HG03354 (cell line): ENCODE results near the gene HSD11B1.

Experiments
- ATAC-seq: cut with Tn5 transposase; IDR thresholded peaks from one replicate; pipeline ENCODE4 v1.9.1; 2021; ENCODE audit warnings: mild to moderate bottlenecking; ENCODE audit not compliant: unreplicated experiment, poor library complexity, severe bottlenecking

HSD11B1 gene

DNA sequence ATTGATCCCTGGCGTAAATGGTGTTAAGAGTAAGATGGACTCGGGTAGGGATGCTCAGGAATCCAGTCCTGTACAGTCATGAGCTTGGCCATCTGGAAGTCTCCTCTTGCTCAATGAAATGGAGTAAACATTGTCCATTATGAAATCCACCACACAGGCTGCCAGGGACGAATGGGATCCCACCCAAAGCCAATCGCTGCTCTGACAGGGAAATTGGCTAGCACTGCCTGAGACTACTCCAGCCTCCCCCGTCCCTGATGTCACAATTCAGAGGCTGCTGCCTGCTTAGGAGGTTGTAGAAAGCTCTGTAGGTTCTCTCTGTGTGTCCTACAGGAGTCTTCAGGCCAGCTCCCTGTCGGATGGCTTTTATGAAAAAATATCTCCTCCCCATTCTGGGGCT lies at the start of gene HSD11B1:
HSD11B1 (plus strand) TSS at position 263 of the 400 bp plus-strand sequence; CDS start at position 360, 97 bp downstream.
- no peak for ATAC-seq

DNA sequence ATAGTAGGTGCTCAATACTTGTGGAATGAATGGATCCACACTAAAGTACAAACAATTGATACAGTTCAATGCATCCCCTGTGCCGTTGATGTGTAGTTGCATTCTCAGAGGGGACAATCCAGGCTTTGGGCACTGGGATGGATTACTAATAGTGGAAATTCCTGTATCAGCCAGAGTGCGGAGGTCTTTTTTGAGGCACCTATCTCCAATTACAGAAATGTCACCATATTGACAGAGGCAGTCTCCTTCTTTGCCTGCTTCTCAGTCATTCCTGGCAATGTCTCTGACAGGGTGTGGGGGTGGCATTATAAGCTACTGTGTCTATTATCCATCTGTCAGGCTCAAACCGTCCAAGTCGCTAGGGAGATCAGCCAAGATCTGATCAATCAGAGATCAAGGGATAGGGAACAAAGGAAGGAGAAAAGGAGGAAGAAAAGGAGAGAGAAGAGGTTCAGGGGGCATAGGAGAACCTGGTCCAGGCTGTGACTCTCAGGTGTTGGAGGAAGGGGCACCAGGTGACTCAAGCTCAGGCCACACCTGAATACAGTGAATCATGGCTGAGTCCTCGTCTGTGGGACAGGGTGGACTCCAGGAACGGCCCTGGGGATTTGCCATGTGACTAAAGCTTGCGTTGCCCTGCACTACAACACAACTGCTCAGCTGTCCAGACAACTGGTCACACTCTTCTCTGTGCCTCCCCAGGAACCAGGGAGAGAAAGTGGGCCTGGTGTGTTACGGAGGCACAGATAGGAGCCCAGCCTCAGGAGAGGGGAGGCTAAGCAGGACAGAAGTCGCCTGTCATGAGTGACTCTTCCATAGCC lies 49.0 kb upstream of the HSD11B1 start:
- no peak for ATAC-seq

DNA sequence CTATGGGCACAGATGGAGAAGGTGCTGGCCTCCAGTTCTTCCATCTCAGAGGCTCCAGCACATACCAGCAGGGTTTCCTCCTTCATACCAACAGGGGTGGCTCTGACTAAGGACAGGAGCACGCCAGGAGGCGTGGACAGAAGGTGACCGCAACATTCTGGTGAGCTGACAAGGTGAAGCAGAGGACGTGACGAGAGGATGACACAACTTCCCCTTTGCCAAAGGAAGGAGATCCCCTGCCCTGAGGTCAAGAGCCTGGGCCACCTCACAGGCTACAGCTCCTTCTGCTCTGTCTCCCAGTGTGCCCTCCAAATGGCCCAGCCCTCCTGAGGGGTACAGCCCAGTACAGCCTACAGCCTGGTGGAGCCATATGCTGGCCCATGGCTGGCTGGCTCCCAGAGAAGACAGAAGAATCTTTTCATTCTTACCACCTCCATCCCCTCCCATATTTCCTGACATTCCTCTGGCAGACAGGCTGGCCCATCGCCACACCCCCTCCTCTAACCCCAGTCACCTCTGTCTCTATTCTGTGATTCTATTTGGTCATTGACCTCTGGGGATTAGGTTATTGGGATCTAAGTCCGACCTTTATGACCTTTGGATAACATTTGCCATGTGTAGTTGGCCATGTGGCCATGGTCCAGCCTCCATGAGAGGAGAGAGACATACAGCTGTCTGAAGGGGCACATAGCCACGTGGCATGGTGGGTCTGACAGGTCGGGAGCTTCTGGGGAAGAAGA lies 47.3 kb upstream of the HSD11B1 start:
- no peak for ATAC-seq

DNA sequence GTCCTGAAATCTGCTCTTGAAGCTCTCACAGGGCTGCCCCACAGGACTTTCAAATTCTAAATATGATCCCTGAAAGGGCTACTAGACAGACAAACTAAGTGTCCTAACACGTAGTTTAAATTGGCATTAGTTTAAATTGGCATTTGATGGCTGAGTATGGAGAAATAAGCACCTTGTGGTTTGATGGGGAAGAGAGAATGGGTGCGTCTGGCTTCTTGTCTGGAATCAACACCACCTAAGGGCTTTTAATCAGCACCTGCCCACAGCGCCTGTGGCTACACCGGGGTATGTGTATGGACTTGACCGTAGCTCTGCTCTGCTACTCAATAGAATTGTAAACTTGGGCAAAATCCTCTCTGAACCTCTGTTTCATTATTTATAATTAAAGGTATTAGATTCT lies 46.7 kb upstream of the HSD11B1 start:
- no peak for ATAC-seq

- peak; percentile 82 for ATAC-seq
These were observed 44.7 kb upstream of the HSD11B1 start for GRCh38 chr1:209659909-209660308.

GRCh38 chr1:209661071-209661470 lies 43.6 kb upstream of the HSD11B1 start:
- ATAC-seq: no peak

DNA sequence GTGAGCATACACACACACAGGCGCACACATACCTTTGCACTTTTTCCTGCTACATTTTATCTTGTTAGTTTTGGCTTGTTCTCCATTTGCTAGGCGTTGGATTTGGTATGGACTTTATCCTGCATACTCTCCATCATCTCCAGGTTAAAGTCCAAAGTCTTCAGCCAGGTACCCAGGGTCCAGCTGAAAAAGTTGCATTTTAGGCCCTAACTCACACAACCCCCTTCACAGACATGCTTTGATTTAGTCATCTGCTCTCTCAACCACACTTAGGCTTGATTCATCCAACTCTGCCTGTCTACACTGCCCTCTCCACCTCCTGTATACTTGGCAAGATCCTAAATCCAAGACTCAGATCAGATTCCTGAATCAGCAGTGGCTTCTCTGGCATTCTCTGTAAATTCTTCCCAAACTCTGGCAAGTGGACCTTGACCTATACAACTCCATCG lies 41.7 kb upstream of the HSD11B1 start:
- ATAC-seq: no peak

DNA sequence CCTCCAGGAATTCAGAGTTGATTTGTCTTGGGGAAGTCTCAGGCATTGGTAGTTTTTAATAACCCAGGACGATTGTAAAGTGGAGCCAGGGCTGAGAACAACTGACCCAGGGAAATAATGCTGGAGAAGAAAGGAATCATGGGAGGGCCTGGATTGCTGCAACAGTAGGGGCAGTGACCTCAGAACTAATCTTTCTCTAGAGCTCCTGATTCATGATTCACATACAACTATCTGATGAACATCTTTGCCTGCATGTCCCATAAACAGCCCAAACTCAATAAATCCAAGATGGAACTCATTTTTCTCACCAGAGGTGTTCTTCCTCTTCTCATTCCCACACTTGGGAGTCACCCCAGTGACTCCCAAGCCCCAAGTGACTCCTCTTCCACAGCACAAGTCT lies 37.5 kb upstream of the HSD11B1 start:
- ATAC-seq: no peak

- ATAC-seq: no peak
These were observed 36.9 kb upstream of the HSD11B1 start for GRCh38 chr1:209667708-209668107.

DNA sequence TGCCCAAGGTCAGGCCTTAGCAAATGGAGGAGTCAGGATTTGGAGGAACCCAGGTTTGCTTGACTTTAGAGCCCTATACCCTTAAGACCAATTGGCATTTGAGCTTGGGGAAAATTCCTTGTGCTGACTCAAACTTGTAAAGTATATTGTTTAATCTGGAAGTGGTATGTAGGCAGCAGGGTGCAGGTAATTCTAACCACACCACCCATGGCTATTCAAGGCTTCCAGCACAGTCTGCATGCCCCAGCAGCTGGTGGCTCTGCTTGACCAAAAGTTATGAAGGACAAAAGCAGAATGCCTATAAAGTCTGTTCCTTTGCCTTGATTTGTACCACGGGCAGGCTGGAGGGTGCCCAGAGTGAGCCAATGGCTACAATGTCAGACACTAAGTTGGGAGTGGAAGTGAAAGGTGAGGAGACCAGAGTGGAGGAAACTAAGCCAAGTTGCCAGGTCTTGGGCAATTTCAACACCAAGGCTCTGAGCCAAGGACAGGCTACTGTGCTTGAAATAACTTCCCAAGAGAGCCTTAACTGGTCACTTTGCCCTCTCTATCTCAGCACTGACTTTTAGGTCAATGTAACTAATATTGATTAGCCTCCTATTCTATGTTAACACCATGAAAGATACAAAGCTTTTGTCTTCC lies 34.1 kb upstream of the HSD11B1 start:
- no peak for ATAC-seq

DNA sequence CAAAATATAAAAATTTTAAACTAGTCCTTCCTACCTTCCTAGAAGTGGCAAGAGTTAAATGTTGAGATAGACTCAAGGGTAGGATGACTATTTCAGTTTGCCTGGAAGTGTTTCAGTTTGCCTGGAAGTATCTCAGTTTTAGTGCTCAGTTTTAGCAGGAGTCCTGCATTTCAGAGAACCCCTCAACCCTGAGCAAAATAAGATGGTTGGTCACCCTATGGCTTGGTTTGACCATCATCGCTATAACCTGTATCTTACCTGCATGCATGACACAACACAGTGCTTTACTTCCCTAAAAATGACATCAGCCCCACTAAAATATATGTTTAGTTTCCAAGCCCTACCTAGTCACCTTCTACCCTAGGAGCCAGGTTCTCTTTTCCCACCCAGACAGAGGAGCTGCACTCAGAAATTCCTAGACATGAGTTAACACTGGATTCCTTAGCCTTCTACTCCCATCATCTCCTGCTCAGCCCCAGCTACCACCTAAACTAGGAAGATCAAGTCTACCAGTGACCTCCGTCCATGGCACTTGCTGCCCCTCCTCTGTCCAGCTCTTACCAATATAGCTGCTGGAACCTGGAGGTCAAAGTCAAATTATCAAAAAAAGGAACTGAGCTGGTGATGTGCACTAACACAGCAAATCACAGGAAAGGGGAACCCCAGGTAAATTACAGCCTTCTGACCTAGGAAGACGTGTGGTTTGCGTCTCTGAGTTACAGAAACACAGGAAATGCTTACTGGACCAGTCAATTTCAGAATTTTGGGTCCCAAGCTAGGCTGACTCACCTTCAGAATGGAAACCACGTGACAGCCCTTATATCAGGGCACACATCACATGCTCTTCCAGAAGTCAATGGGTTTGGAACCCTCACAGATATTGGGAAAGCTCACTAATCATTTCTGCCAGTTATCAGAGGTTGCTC lies 31.7 kb upstream of the HSD11B1 start:
- peak; percentile 92 for ATAC-seq

- ATAC-seq: no peak
These were observed 30.8 kb upstream of the HSD11B1 start for GRCh38 chr1:209673631-209674417.

DNA sequence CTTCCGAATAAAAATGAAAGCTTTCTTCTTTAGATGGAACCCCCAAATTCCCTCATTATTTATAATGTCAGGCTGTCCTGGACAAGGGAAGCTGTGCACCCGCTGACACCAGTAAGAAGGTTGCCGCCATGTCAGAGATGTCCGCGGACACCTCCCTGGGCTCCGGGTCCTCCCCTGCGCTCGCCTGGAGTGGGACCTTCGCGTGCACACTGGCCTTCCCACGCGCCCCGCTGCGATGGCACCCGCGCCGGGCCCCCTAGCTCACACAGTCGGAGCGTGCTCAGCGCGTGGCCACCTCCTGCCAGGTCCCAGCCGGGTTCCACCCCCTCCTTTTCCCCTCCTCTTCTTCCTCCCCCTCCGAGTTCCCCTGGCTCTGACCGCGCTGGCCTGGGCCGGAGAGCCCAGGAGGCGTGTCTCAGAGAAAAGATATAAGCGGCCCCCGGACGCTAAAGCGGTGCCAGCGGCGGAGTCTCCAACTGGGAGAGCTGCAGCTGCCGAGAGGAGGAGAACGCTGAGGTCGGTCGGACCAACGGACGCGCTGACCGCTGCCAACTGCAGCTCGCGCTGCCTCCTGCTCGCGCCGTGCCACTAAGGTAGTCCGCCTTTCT lies 29.6 kb upstream of the HSD11B1 start, which contains the start of gene G0S2:
G0S2 (plus strand) TSS at position 456 of the 608 bp plus-strand sequence. CDS start 273 bp downstream, outside the sequence.
- no peak for ATAC-seq

DNA sequence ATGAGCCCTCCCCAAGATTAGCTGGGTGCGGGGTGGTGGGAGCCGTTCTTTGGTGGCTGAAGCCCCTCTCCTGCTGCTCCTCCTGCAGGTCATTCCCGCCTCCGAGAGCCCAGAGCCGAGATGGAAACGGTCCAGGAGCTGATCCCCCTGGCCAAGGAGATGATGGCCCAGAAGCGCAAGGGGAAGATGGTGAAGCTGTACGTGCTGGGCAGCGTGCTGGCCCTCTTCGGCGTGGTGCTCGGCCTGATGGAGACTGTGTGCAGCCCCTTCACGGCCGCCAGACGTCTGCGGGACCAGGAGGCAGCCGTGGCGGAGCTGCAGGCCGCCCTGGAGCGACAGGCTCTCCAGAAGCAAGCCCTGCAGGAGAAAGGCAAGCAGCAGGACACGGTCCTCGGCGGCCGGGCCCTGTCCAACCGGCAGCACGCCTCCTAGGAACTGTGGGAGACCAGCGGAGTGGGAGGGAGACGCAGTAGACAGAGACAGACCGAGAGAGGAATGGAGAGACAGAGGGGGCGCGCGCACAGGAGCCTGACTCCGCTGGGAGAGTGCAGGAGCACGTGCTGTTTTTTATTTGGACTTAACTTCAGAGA lies 29.0 kb upstream of the HSD11B1 start:
- no peak for ATAC-seq

DNA sequence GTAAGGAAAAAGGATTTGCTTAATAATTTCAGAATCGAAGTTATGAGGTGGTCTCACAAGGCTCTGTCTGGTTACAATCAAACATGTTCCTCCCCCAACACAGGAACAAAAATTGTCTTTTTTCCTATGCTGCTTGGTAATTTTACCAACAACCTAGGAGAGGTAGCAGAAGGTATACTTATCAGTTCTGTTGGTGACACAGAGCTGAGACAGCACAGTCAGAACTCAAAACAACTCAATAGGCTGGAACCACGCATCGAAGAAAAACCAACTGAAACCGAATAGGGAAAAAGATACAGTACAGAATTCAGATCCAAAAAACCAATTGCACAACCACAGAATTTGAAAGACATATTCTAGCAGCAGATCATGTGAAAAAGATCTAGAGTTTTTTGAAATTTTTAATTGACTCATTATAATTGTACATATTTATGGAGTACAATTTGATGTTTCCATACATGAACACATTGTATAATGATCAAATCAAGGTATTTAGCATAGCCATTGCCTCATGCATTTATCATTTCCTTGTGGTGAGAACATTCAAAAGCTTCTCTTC lies 25.6 kb upstream of the HSD11B1 start:
- ATAC-seq: no peak

GRCh38 chr1:209685821-209686220 lies 18.8 kb upstream of the HSD11B1 start:
- ATAC-seq: no peak

GRCh38 chr1:209686322-209686721 lies 18.3 kb upstream of the HSD11B1 start:
- ATAC-seq: no peak
